K562 (cell line): ENCODE results near the gene MED29. TPM values are rescaled to one million over a fixed set of nuclear protein-coding genes. Genes with fewer than 3 reads are reported as not detected.
A peak's percentile ranks its signal among the peaks of the same experiment; 100 is the strongest.

ENCODE experiments used
- BDP1 ChIP-seq: IDR thresholded peaks from 3 replicates; pipeline ENCODE4 v1.6.1; 2011; ENCODE audit not compliant: insufficient read length, insufficient read depth
- C11orf30 ChIP-seq: fragments of 450-650 bp; IDR thresholded peaks from 2 replicates; pipeline ENCODE4 v1.6.1; 2016; ENCODE audit warnings: low read depth, mild to moderate bottlenecking
- CAMTA2 ChIP-seq: fragments of 250-450 bp; sonication (Bioruptor Pico); conservative IDR thresholded peaks from 2 replicates; pipeline ENCODE4 v1.5.1; 2022
- CREB5 ChIP-seq: fragments of 250-450 bp; sonication (Bioruptor Pico); IDR thresholded peaks from 2 replicates; pipeline ENCODE4 v1.5.0; 2020; ENCODE audit warnings: mild to moderate bottlenecking
- ELF1 ChIP-seq: fragments of 200-800 bp; sonication (Bioruptor generic); IDR thresholded peaks from 2 replicates; pipeline ENCODE4 v1.6.1; 2016; ENCODE audit warnings: missing genetic modification characterization, missing compliant biosample characterization
- EZH2 ChIP-seq: IDR thresholded peaks from 2 replicates; pipeline ENCODE4 v1.6.1; 2012; ENCODE audit warnings: low read depth, mild to moderate bottlenecking, inconsistent platforms, low read length, borderline replicate concordance
- GATAD2B ChIP-seq: fragments of 450-650 bp; IDR thresholded peaks from 2 replicates; pipeline ENCODE4 v1.6.1; 2017; ENCODE audit warnings: mild to moderate bottlenecking, borderline replicate concordance
- GTF2E2 ChIP-seq: fragments of 200-800 bp; sonication (Bioruptor generic); IDR thresholded peaks from 2 replicates; pipeline ENCODE4 v1.6.1; 2016; ENCODE audit warnings: missing genetic modification characterization, missing compliant biosample characterization
- GTF2F1 ChIP-seq: IDR thresholded peaks from 2 replicates; pipeline ENCODE4 v1.6.1; 2011; ENCODE audit warnings: low read depth, low read length, improper control_type of control experiment
- NBN ChIP-seq: fragments of 450-650 bp; IDR thresholded peaks from 2 replicates; pipeline ENCODE4 v1.6.1; 2016; ENCODE audit warnings: low read depth, mild to moderate bottlenecking
- NCOA4 ChIP-seq: fragments of 450-650 bp; IDR thresholded peaks from 2 replicates; pipeline ENCODE4 v1.6.1; 2018; ENCODE audit warnings: mild to moderate bottlenecking; ENCODE audit not compliant: partially characterized antibody
- NFE2L1 ChIP-seq: fragments of 450-650 bp; IDR thresholded peaks from 2 replicates; pipeline ENCODE4 v1.6.1; 2016; ENCODE audit warnings: missing genetic modification characterization, low read depth, mild to moderate bottlenecking, missing compliant biosample characterization, moderate library complexity, borderline replicate concordance
- PBX2 ChIP-seq, 2 experiments: IDR thresholded peaks in 1 of 2; conservative IDR thresholded peaks in 1 of 2; 2 replicates each; pipeline ENCODE4 v1.6.1; 2016; ENCODE audit warnings: low read depth in 2 of 2, mild to moderate bottlenecking in 1 of 2, missing compliant biosample characterization in 1 of 2, missing genetic modification characterization in 1 of 2, moderate library complexity in 1 of 2
- PML ChIP-seq: IDR thresholded peaks from 2 replicates; pipeline ENCODE4 v1.6.1; 2012; ENCODE audit warnings: low read length, inconsistent platforms
- SMARCA5 ChIP-seq: fragments of 450-650 bp; IDR thresholded peaks from 2 replicates; pipeline ENCODE4 v1.6.1; 2016
- ZNF175 ChIP-seq: fragments of 200-800 bp; sonication (Bioruptor generic); IDR thresholded peaks from 2 replicates; pipeline ENCODE4 v1.6.1; 2016; ENCODE audit warnings: low read depth, mild to moderate bottlenecking, missing genetic modification characterization, missing compliant biosample characterization
- ZNF655 ChIP-seq: fragments of 250-450 bp; sonication (Bioruptor Pico); IDR thresholded peaks from 2 replicates; pipeline ENCODE4 v1.5.0; 2021
- polyA plus RNA-seq, 8 experiments: library from polyadenylated mRNA; depleted of rRNA in 4 of 8; stranded (reverse) in 5 of 8; unstranded in 3 of 8; fragments of >200 nt; fragmentation: Nextera tagmentation in 2 of 8; fragmentation: Illumina TruSeq in 1 of 8; extraction: Ambion mirVana in 2 of 8; extraction: Trizol in 1 of 8; gene quantifications; 2 replicates each; pipeline versions ENCODE4 v1.2.1 to v1.2.3, GENCODE V29; 2011 to 2014; ENCODE audit warnings: inconsistent platforms in 1 of 8, missing spikeins in 1 of 8
- total RNA-seq, 7 experiments: library from RNA; depleted of rRNA in 6 of 7; stranded (reverse); fragments of >200 nt in 6 of 7; fragmentation: Illumina TruSeq in 2 of 7; extraction: Trizol in 2 of 7; gene quantifications; 2 replicates each; pipeline versions ENCODE4 v1.2.1 to v1.2.3, GENCODE V29; 2011 to 2021; ENCODE audit warnings: low replicate concordance in 1 of 7
- TF ChIP-seq, protein P1 (sequence below): sonication (generic); formaldehyde crosslinking; IDR thresholded peaks from 2 replicates; pipeline ENCODE4 v1.8.0; 2022; ENCODE audit warnings: mild to moderate bottlenecking, missing genetic modification reagents
- TF ChIP-seq, protein P2 (sequence below): sonication (generic); formaldehyde crosslinking; IDR thresholded peaks from 2 replicates; pipeline ENCODE4 v1.8.1; 2023; ENCODE audit warnings: mild to moderate bottlenecking, missing genetic modification reagents

The MED29 gene
- total and polyA plus RNA-seq, 9 of the 15 experiments (the other 6 are each of a cell fraction or from before 2014, with no cell fraction given), result 1.8 to 22.6 (median 12.4) TPM

DNA sequence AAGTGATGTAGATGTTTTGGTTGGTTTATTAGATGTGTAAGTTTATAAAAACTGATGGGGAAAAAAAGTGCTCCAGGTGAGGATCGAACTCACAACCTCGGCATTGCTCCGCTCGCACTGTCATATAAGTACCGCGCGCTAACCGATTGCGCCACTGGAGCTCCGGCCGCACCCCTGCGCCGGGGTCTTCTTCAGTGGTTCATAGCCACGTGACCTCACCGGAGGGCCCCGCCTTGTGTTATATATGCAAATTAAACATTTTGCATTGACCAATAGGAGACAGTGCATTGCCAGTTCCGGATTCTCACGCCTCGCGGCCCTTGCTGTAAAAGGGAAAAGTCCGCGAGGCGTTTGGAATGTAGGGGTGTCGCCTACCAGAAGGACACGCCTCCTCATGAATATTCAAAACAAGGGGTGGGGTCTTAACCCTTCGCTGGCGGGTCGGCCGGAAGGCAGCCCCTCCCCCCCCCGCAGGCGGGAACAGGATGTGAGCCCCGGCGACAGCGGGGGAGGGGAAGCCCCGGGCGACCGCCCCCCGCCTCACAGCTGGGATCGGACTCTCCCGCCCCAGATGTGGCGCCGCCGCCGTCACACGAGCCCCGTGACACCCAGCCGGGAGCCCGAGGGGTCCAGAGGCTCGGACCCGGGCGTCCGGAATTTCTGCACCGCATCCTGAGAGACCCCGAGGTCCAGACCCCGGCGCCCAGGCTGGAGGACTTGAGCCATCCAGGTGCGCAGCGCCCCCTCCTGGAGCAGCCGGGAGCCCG, 21.1 kb downstream of the MED29 start, which contains the start of gene PLEKHG2 (continued):
- TF ChIP-seq ZNF655 (CRISPR knock-in tag) (no peak), CAMTA2 (CRISPR knock-in tag) (0 out of 2 replicates have a peak, but pooled peaks have one; percentile 59), GTF2E2 (tag) (no peak; the same call in none of the 2 replicates), GATAD2B (peak; percentile 95), ELF1 (peak; percentile 93), ZNF175 (CRISPR knock-in tag) (0 out of 2 replicates have a peak, but pooled peaks have one; percentile 46), EZH2 (no peak), BDP1 (peak; percentile 76), NCOA4 (no peak), CREB5 (CRISPR knock-in tag) (no peak), SMARCA5 (no peak; the same call in 1 of the 2 replicates), PBX2 (CRISPR knock-in tag; IDR thresholded peaks at IDR 0.05; ENCODE audit: low read depth) (0 out of 2 replicates have a peak, but pooled peaks have one; percentile 18), PBX2 (tag; conservative IDR thresholded peaks at IDR 0.05; ENCODE audit: low read depth) (no peak; the same call in 1 of the 2 replicates), C11orf30 (no peak), NBN (peak; percentile 7), PML (peak; percentile 47; the same call in 1 of the 2 replicates), GTF2F1 (0 out of 2 replicates have a peak, but pooled peaks have one; percentile 31), NFE2L1 (tag) (no peak)
- TF ChIP-seq, protein P1, sequence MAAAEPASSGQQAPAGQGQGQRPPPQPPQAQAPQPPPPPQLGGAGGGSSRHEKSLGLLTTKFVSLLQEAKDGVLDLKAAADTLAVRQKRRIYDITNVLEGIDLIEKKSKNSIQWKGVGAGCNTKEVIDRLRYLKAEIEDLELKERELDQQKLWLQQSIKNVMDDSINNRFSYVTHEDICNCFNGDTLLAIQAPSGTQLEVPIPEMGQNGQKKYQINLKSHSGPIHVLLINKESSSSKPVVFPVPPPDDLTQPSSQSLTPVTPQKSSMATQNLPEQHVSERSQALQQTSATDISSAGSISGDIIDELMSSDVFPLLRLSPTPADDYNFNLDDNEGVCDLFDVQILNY, result no peak; the same call in 1 of the 2 replicates
- TF ChIP-seq, protein P2, sequence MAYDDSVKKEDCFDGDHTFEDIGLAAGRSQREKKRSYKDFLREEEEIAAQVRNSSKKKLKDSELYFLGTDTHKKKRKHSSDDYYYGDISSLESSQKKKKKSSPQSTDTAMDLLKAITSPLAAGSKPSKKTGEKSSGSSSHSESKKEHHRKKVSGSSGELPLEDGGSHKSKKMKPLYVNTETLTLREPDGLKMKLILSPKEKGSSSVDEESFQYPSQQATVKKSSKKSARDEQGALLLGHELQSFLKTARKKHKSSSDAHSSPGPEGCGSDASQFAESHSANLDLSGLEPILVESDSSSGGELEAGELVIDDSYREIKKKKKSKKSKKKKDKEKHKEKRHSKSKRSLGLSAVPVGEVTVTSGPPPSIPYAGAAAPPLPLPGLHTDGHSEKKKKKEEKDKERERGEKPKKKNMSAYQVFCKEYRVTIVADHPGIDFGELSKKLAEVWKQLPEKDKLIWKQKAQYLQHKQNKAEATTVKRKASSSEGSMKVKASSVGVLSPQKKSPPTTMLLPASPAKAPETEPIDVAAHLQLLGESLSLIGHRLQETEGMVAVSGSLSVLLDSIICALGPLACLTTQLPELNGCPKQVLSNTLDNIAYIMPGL (CRISPR knock-in tag), result peak; percentile 93
